ENCODE results near the gene SEL1L. TPM values are rescaled to one million over a fixed set of nuclear protein-coding genes. Genes with fewer than 3 reads are reported as not detected.

The SEL1L gene
- total and polyA plus RNA-seq, 2 donors (not counting 3 experiments of a cell fraction or from before 2014, with no cell fraction given): 15.0 to 95.0 TPM

GRCh38 chr14:81509838-81510452 lies 23.7 kb downstream of the SEL1L start:
- no peaks in the 10 kb centered on the region for H3K9me1 ChIP-seq (replicated peaks; ENCODE audit: control insufficient read depth, extremely low read depth, insufficient read depth, low read length)
- intact Hi-C loops (cut with micrococcal nuclease) (no loop called here), dilution Hi-C loops (cut with MboI; ENCODE audit: extremely low pct_ligation_motif_present, low sequenced_read_pairs) (no loop called here)
- peaks cover 5 to 7% of the 10 kb centered on the region in 2 experiments for H3K36me3 ChIP-seq (ENCODE audit: control insufficient read depth in 2 of 2, extremely low read depth in 1 of 2, insufficient read depth in 2 of 2, low read length in 2 of 2)
- no peaks in the 10 kb centered on the region for H3K27me3 ChIP-seq (ENCODE audit: control insufficient read depth in 2 of 2, insufficient read depth in 2 of 2, low read length in 2 of 2)
- DNase-seq (ENCODE audit: low read depth, low spot score) (no peak), FAIRE-seq (no peak)
- ChIA-PET POLR2A (interaction anchor here (1.2 kb wide), 1 partner anchor 23 kb away, joined by 3 read pairs; the partner anchor contains the start of gene SEL1L), CTCF (interaction anchor here (1.2 kb wide), 1 partner anchor 10 kb away, joined by 3 read pairs; no protein-coding TSS in a partner anchor)
- H4K20me1 ChIP-seq (replicated peaks; ENCODE audit: control insufficient read depth, extremely low read depth, insufficient read depth, low read length): no peaks in the 10 kb centered on the region
- H3K9ac ChIP-seq (replicated peaks; ENCODE audit: extremely low read depth, insufficient read depth, low read length): no peak overlapping the region
- H2AFZ ChIP-seq (ENCODE audit: low read depth, low read length): no peak overlapping the region
- H3K4me3 ChIP-seq (replicated peaks in 1 of 3; ENCODE audit: insufficient read depth in 1 of 3, low read depth in 1 of 3, low read length in 3 of 3): no peak overlapping the region
- no peaks in the 10 kb centered on the region for H3K4me1 ChIP-seq (ENCODE audit: control insufficient read depth, extremely low read depth, insufficient read depth, low read length)
- H3K9me3 ChIP-seq (replicated peaks; ENCODE audit: control insufficient read depth, insufficient read depth, low read length): no peaks in the 10 kb centered on the region
- H3K4me2 ChIP-seq (ENCODE audit: insufficient read depth, low read length): no peak overlapping the region
- H3K27ac ChIP-seq (ENCODE audit: insufficient read depth, low read depth, low read length): no peak overlapping the region
- no peak for TF ChIP-seq MYC (IDR thresholded peaks at IDR 0.05; ENCODE audit: low read depth, low read length)
- no peak for TF ChIP-seq FOS (IDR thresholded peaks at IDR 0.05; ENCODE audit: borderline replicate concordance, insufficient read depth, low read length)
- TF ChIP-seq POLR2A (IDR thresholded peaks at IDR 0.05; ENCODE audit: low read depth, low read length): no peak
- no peak for TF ChIP-seq GATA2 (IDR thresholded peaks at IDR 0.05; ENCODE audit: insufficient read depth, insufficient read length, low read depth, low read length)
- TF ChIP-seq POLR2AphosphoS5 (IDR thresholded peaks at IDR 0.05; ENCODE audit: insufficient read depth, low read depth, low read length): no peak
- no peak for TF ChIP-seq MAX (IDR thresholded peaks at IDR 0.05; ENCODE audit: insufficient read depth, insufficient read length)
- no peak for TF ChIP-seq EZH2 (IDR thresholded peaks at IDR 0.05; ENCODE audit: borderline replicate concordance, low read depth, low read length, severe bottlenecking)
- no peak for TF ChIP-seq CTCF (IDR thresholded peaks at IDR 0.05; ENCODE audit: extremely low read depth in 1 of 2, insufficient read depth in 1 of 2, low read depth in 1 of 2, low read length in 2 of 2)
- no peak for TF ChIP-seq JUN (IDR thresholded peaks at IDR 0.05; ENCODE audit: borderline replicate concordance, insufficient read depth, insufficient read length, low read depth)
- BruUV-seq (replicated peaks): no TSS peak
- no peaks in the 10 kb centered on the region for H3K79me2 ChIP-seq (ENCODE audit: control insufficient read depth, insufficient read depth, low read length)

All from endothelial cell of umbilical vein (primary cell).